ENCODE data around the gene ZAR1.
"Not testable (repeated sequence)": the region's sequence is repeated elsewhere in the genome, so short reads cannot be mapped to it uniquely, and the experiment has no call there.

The ZAR1 gene

GRCh38 chr4:48490012-48490679 is at the start of gene ZAR1:
Gene ZAR1 (plus strand): TSS chr4:48490252. CDS start chr4:48490292, 40 bp downstream.
- no peak for DNase-seq (ENCODE audit: low read depth, low spot score)

- not testable (repeated sequence) for DNase-seq (ENCODE audit: low read depth, low spot score)
Measured at GRCh38 chr4:48440914-48441313, 49.1 kb upstream of the ZAR1 start.

- no peak for DNase-seq (ENCODE audit: low read depth, low spot score)
Measured at GRCh38 chr4:48445704-48446103, 44.3 kb upstream of the ZAR1 start.

- DNase-seq (ENCODE audit: low read depth, low spot score), result no peak
Measured at GRCh38 chr4:48446642-48447041, 43.4 kb upstream of the ZAR1 start.

- no peak for DNase-seq (ENCODE audit: low read depth, low spot score)
Measured at GRCh38 chr4:48449151-48449550, 40.9 kb upstream of the ZAR1 start.

GRCh38 chr4:48450740-48451139 is 39.3 kb upstream of the ZAR1 start:
- no peak for DNase-seq (ENCODE audit: low read depth, low spot score)

- DNase-seq (ENCODE audit: low read depth, low spot score), result not testable (repeated sequence)
Measured at GRCh38 chr4:48451656-48452055, 38.4 kb upstream of the ZAR1 start.

GRCh38 chr4:48454591-48454990 is 35.5 kb upstream of the ZAR1 start:
- no peak for DNase-seq (ENCODE audit: low read depth, low spot score)

- DNase-seq (ENCODE audit: low read depth, low spot score), result no peak
Measured at GRCh38 chr4:48461000-48461399, 29.1 kb upstream of the ZAR1 start.

- DNase-seq (ENCODE audit: low read depth, low spot score), result no peak
Measured at GRCh38 chr4:48462363-48462762, 27.7 kb upstream of the ZAR1 start.

- DNase-seq (ENCODE audit: low read depth, low spot score), result no peak
Measured at GRCh38 chr4:48467442-48467841, 22.6 kb upstream of the ZAR1 start.

- DNase-seq (ENCODE audit: low read depth, low spot score), result no peak
Measured at GRCh38 chr4:48467891-48468290, 22.2 kb upstream of the ZAR1 start.

GRCh38 chr4:48470137-48470536 is 19.9 kb upstream of the ZAR1 start:
- no peak for DNase-seq (ENCODE audit: low read depth, low spot score)

- no peak for DNase-seq (ENCODE audit: low read depth, low spot score)
Measured at GRCh38 chr4:48470570-48470969, 19.5 kb upstream of the ZAR1 start.

GRCh38 chr4:48472794-48473193 is 17.3 kb upstream of the ZAR1 start:
- DNase-seq (ENCODE audit: low read depth, low spot score), result no peak

GRCh38 chr4:48475770-48476169 is 14.3 kb upstream of the ZAR1 start:
- no peak for DNase-seq (ENCODE audit: low read depth, low spot score)

GRCh38 chr4:48478273-48478672 is 11.8 kb upstream of the ZAR1 start:
- no peak for DNase-seq (ENCODE audit: low read depth, low spot score)

GRCh38 chr4:48481581-48481980 is 8.5 kb upstream of the ZAR1 start:
- DNase-seq (ENCODE audit: low read depth, low spot score), result no peak

- DNase-seq (ENCODE audit: low read depth, low spot score), result no peak
Measured at GRCh38 chr4:48483006-48483776, 6.9 kb upstream of the ZAR1 start, which contains the start of gene SLC10A4. Gene SLC10A4 (plus strand): TSS chr4:48483343. CDS start chr4:48483562, 219 bp downstream.

- DNase-seq (ENCODE audit: low read depth, low spot score), result no peak
Measured at GRCh38 chr4:48483777-48484493, 6.1 kb upstream of the ZAR1 start.

GRCh38 chr4:48484494-48485168 is 5.4 kb upstream of the ZAR1 start:
- DNase-seq (ENCODE audit: low read depth, low spot score), result no peak

GRCh38 chr4:48489683-48490011 is 405 bp upstream of the ZAR1 start:
- DNase-seq (ENCODE audit: low read depth, low spot score), result no peak
